OCI-LY7 (cell line): Measurements from ENCODE around the gene RAD51B. TPM values are rescaled to one million over a fixed set of nuclear protein-coding genes. Genes with fewer than 3 reads are reported as not detected.

Experiments used
- BruUV-seq: library from RNA; stranded (reverse); fragments of 400-500 nt; replicated peaks from 2 replicates; lab custom pipeline; 2021; lab: Mats Ljungman, UMichigan
- CTCF ChIA-PET: fragments of 300-600 bp; sonication (Branson Sonifier 250); formaldehyde crosslinking; loops from one replicate; lab custom pipeline; 2022; ENCODE audit warnings: antibody characterized with exemption; ENCODE audit not compliant: unreplicated experiment; lab: Charles Lee
- POLR2A ChIA-PET: fragments of 300-600 bp; sonication (Branson Sonifier 250); formaldehyde crosslinking; loops from one replicate; lab custom pipeline; 2022; ENCODE audit warnings: antibody characterized with exemption; lab: Charles Lee
- DNase-seq: peaks from one replicate; pipeline ENCODE4 v3.0.0-alpha.2; 2015; ENCODE audit warnings: low spot score
- H2AFZ ChIP-seq: fragments of 200-600 bp; sonication (generic), shearing (Covaris generic); 2 replicates; pipeline ENCODE4 v1.6.1; 2014; ENCODE audit warnings: mild to moderate bottlenecking, antibody characterized with exemption, low read length, moderate library complexity
- H3K27ac ChIP-seq: fragments of 200-600 bp; sonication (generic); 2 replicates; pipeline ENCODE4 v1.5.1; 2014; ENCODE audit warnings: mixed run types, low read depth, mild to moderate bottlenecking, moderate library complexity, low read length, inconsistent platforms; ENCODE audit not compliant: poor library complexity, severe bottlenecking
- H3K36me3 ChIP-seq: fragments of 200-600 bp; sonication (generic); 2 replicates; pipeline ENCODE4 v1.6.1; 2014; ENCODE audit warnings: mild to moderate bottlenecking, antibody characterized with exemption, low read length, moderate library complexity, mixed read lengths; ENCODE audit not compliant: insufficient read depth
- H3K4me1 ChIP-seq: fragments of 200-600 bp; sonication (generic); 2 replicates; pipeline ENCODE4 v1.5.1; 2014; ENCODE audit warnings: mild to moderate bottlenecking, low read length; ENCODE audit not compliant: insufficient read depth, poor library complexity, severe bottlenecking
- H3K4me2 ChIP-seq: fragments of 200-600 bp; sonication (generic); 2 replicates; pipeline ENCODE4 v1.6.1; 2014; ENCODE audit warnings: mild to moderate bottlenecking, low read length
- H3K4me3 ChIP-seq: fragments of 200-600 bp; sonication (generic); 2 replicates; pipeline ENCODE4 v1.5.1; 2014; ENCODE audit warnings: mild to moderate bottlenecking, low read depth, low read length; ENCODE audit not compliant: poor library complexity, severe bottlenecking
- H3K79me2 ChIP-seq: fragments of 200-600 bp; sonication (generic); 2 replicates; pipeline ENCODE4 v1.6.1; 2016; ENCODE audit warnings: low read depth, mild to moderate bottlenecking, low read length, moderate library complexity, mixed read lengths; ENCODE audit not compliant: insufficient read depth
- H3K9me2 ChIP-seq: fragments of 200-600 bp; sonication (generic); 2 replicates; pipeline ENCODE4 v1.6.1; 2016; ENCODE audit warnings: mild to moderate bottlenecking, low read length, mixed read lengths; ENCODE audit not compliant: insufficient read depth
- H3K9me3 ChIP-seq: fragments of 200-600 bp; sonication (generic); 2 replicates; pipeline ENCODE4 v1.6.1; 2014; ENCODE audit warnings: mild to moderate bottlenecking, mixed run types, low read length, mixed read lengths
- H4K20me1 ChIP-seq: fragments of 200-600 bp; sonication (generic); 2 replicates; pipeline ENCODE4 v1.6.1; 2014; ENCODE audit warnings: mild to moderate bottlenecking, antibody characterized with exemption, low read length, moderate library complexity, mixed read lengths; ENCODE audit not compliant: insufficient read depth
- CTCF ChIP-seq: fragments of 200-600 bp; sonication (generic); conservative IDR thresholded peaks from 2 replicates; pipeline ENCODE4 v1.5.1; 2014; ENCODE audit warnings: mild to moderate bottlenecking, antibody characterized with exemption, low read length, moderate library complexity, mixed read lengths
- EZH2phosphoT487 ChIP-seq: fragments of 200-600 bp; sonication (generic); IDR thresholded peaks from 2 replicates; pipeline ENCODE4 v1.6.1; 2018; ENCODE audit warnings: low read depth, borderline replicate concordance, mild to moderate bottlenecking, mixed run types, antibody characterized with exemption, low read length, moderate library complexity, mixed read lengths
- intact Hi-C: fragments of 100-400 bp; cut with micrococcal nuclease; formaldehyde crosslinking; loops from one replicate; pipeline ENCODE4 v1.10.0; 2022; ENCODE audit not compliant: unreplicated experiment
- total RNA-seq, 2 experiments: library from RNA; depleted of rRNA in 1 of 2; stranded (reverse); fragments of >200 nt in 1 of 2; shearing (Covaris generic) in 1 of 2; gene quantifications; 2 replicates each; pipeline ENCODE4 v1.2.3, GENCODE V29; 2014 to 2022

The RAD51B gene
- total RNA-seq, 2 experiments from 2014 or later: 41.4 to 89.9 TPM

GRCh38 chr14:68559949-68560348 lies 740.4 kb downstream of the RAD51B start:
- DNase-seq: no peak
- no peak overlapping the region for H3K4me2 ChIP-seq
- no peaks in the 10 kb centered on the region for H3K79me2 ChIP-seq
- no peaks in the 10 kb centered on the region for H3K9me2 ChIP-seq
- TF ChIP-seq EZH2phosphoT487 (no peak), CTCF (no peak)
- no peak overlapping the region for H3K27ac ChIP-seq
- BruUV-seq: no TSS peak
- intact Hi-C loops: no loop called here
- no peak overlapping the region for H2AFZ ChIP-seq
- CTCF ChIA-PET: no interaction called here
- no peaks in the 10 kb centered on the region for H3K36me3 ChIP-seq
- peaks cover 9% of the 10 kb centered on the region for H3K4me1 ChIP-seq
- H3K4me3 ChIP-seq: no peak overlapping the region
- no peaks in the 10 kb centered on the region for H3K9me3 ChIP-seq
- POLR2A ChIA-PET: interaction anchor here (1.3 kb wide), 1 partner anchor 53 kb away, joined by 5 read pairs; no protein-coding TSS in a partner anchor
- H4K20me1 ChIP-seq: no peaks in the 10 kb centered on the region

- no TSS peak for BruUV-seq
- no peak overlapping the region for H3K4me3 ChIP-seq
- no peak overlapping the region for H3K4me2 ChIP-seq
- H3K9me3 ChIP-seq: no peaks in the 10 kb centered on the region
- CTCF ChIA-PET: interaction anchor here (1.2 kb wide), 1 partner anchor 55 kb away, joined by 3 read pairs; no protein-coding TSS in a partner anchor
- no peaks in the 10 kb centered on the region for H3K36me3 ChIP-seq
- H3K9me2 ChIP-seq: no peaks in the 10 kb centered on the region
- H2AFZ ChIP-seq: no peak overlapping the region
- POLR2A ChIA-PET: no interaction called here
- H3K27ac ChIP-seq: no peak overlapping the region
- DNase-seq: no peak
- H3K4me1 ChIP-seq: peaks cover 9% of the 10 kb centered on the region
- H4K20me1 ChIP-seq: no peaks in the 10 kb centered on the region
- no peaks in the 10 kb centered on the region for H3K79me2 ChIP-seq
- TF ChIP-seq EZH2phosphoT487: no peak
- TF ChIP-seq CTCF: no peak
- intact Hi-C loops: no loop called here
Measured at GRCh38 chr14:68561531-68562007, 742.0 kb downstream of the RAD51B start.

GRCh38 chr14:68562911-68563250 lies 743.3 kb downstream of the RAD51B start:
- Histone ChIP-seq H3K27ac (no peak overlapping the region), H3K9me3 (no peaks in the 10 kb centered on the region), H4K20me1 (no peaks in the 10 kb centered on the region), H3K4me3 (no peak overlapping the region), H2AFZ (no peak overlapping the region), H3K4me1 (peaks cover 2% of the 10 kb centered on the region), H3K79me2 (no peaks in the 10 kb centered on the region), H3K4me2 (no peak overlapping the region), H3K9me2 (no peaks in the 10 kb centered on the region), H3K36me3 (no peaks in the 10 kb centered on the region)
- no TSS peak for BruUV-seq
- intact Hi-C loops: no loop called here
- CTCF ChIA-PET: no interaction called here
- DNase-seq: no peak
- TF ChIP-seq EZH2phosphoT487 (no peak), CTCF (no peak)
- POLR2A ChIA-PET: interaction anchor here (0.6 kb wide), 1 partner anchor 97 kb away, joined by 3 read pairs; no protein-coding TSS in a partner anchor
